HFFc6 (cell line): ENCODE results near the gene GNMT. TPM values are rescaled to one million over a fixed set of nuclear protein-coding genes. Genes with fewer than 3 reads are reported as not detected.

Experiments
- DNase-seq: peaks from one replicate; pipeline ENCODE4 v3.0.0-alpha.2; 2018
- H3K27ac Mint-ChIP-seq: 2 replicates; pipeline ENCODE4 v1.8.0; 2020; ENCODE audit warnings: mild to moderate bottlenecking, mixed read lengths
- H3K27me3 Mint-ChIP-seq: 2 replicates; pipeline ENCODE4 v1.8.0; 2021; ENCODE audit warnings: mild to moderate bottlenecking, moderate library complexity, mixed read lengths; ENCODE audit not compliant: insufficient read depth
- H3K36me3 Mint-ChIP-seq: 2 replicates; pipeline ENCODE4 v1.8.0; 2021; ENCODE audit warnings: low read depth, mixed read lengths
- H3K4me1 Mint-ChIP-seq: 2 replicates; pipeline ENCODE4 v1.8.0; 2020; ENCODE audit warnings: low read depth, mixed read lengths
- H3K4me3 Mint-ChIP-seq: 2 replicates; pipeline ENCODE4 v1.8.0; 2020; ENCODE audit warnings: mild to moderate bottlenecking, moderate library complexity, mixed read lengths
- H3K9me3 Mint-ChIP-seq: 2 replicates; pipeline ENCODE4 v1.8.0; 2020; ENCODE audit warnings: mild to moderate bottlenecking, mixed read lengths
- total RNA-seq, 6 experiments: library from RNA; stranded (reverse); fragmentation: NEBNext Ultra II Directional; extraction: Animal tissue kit (Norgen Biotek cat#: 25700); gene quantifications; 2 replicates in 1 of 6; 3 replicates in 5 of 6; pipeline ENCODE4 v1.2.3, GENCODE V29; 2021
- TF ChIP-seq, protein P1 (sequence below): fragments of 200-600 bp; sonication (generic); IDR thresholded peaks from 2 replicates; pipeline ENCODE4 v1.5.0; 2021; ENCODE audit warnings: antibody characterized with exemption, mild to moderate bottlenecking

GNMT gene
- total RNA-seq, 6 experiments from 2014 or later: 0.16 to 0.24 (median 0.20) TPM; not detected in 1

DNA sequence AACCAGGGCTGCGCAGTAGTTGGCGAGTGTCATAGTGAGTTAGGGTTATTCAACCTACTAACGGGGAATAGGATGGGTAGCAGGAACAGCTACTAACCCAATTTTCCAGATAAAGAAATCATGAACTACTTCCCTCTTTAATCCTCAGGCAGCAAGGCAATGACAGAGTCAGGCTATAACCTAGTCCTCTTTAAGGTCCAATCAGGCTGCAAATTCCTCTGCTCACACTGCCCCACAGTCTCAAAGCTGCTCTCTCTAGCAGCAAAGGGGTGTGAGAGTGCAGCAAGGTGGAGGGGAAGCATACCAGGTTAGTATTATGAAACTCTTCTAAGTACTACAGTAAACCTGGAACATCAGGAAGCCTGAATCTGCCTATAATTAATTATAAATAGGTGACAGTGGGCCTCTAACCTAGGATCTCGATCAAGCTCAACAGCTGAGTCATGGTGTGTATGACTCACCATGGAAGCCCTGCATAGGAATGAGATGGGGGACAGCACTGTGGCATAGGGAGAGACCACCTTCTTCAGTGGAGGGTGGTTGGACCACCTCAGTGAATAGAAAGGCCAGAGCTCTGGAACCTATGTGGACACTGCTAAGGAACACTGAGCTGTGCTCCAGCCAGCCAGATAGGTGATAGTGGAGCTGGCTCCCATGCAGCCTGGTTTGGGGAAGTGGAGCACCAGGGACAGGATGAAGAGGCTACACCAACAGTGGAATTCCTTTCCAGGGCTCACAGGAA lies 10.5 kb downstream of the GNMT start:
- Mint-ChIP-seq H3K27ac (peak overlapping the region; percentile 81), H3K4me1 (peaks cover 20% of the 10 kb centered on the region), H3K27me3 (no peaks in the 10 kb centered on the region; the same call in 1 of the 2 replicates), H3K36me3 (no peaks in the 10 kb centered on the region), H3K9me3 (no peaks in the 10 kb centered on the region), H3K4me3 (no peak overlapping the region)
- peak; percentile 16 for DNase-seq
- TF ChIP-seq, protein P1, sequence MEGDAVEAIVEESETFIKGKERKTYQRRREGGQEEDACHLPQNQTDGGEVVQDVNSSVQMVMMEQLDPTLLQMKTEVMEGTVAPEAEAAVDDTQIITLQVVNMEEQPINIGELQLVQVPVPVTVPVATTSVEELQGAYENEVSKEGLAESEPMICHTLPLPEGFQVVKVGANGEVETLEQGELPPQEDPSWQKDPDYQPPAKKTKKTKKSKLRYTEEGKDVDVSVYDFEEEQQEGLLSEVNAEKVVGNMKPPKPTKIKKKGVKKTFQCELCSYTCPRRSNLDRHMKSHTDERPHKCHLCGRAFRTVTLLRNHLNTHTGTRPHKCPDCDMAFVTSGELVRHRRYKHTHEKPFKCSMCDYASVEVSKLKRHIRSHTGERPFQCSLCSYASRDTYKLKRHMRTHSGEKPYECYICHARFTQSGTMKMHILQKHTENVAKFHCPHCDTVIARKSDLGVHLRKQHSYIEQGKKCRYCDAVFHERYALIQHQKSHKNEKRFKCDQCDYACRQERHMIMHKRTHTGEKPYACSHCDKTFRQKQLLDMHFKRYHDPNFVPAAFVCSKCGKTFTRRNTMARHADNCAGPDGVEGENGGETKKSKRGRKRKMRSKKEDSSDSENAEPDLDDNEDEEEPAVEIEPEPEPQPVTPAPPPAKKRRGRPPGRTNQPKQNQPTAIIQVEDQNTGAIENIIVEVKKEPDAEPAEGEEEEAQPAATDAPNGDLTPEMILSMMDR: no peak

GRCh38 chr6:42971746-42972327 lies 11.3 kb downstream of the GNMT start:
- peaks cover 27% of the 10 kb centered on the region for H3K4me1 Mint-ChIP-seq
- TF ChIP-seq, protein P1: no peak
- H3K27me3 Mint-ChIP-seq: no peaks in the 10 kb centered on the region; the same call in 1 of the 2 replicates
- H3K9me3 Mint-ChIP-seq: no peaks in the 10 kb centered on the region
- no peak for DNase-seq
- peaks cover 8% of the 10 kb centered on the region for H3K36me3 Mint-ChIP-seq
- peak overlapping the region; percentile 81 for H3K27ac Mint-ChIP-seq
- no peak overlapping the region for H3K4me3 Mint-ChIP-seq

DNA sequence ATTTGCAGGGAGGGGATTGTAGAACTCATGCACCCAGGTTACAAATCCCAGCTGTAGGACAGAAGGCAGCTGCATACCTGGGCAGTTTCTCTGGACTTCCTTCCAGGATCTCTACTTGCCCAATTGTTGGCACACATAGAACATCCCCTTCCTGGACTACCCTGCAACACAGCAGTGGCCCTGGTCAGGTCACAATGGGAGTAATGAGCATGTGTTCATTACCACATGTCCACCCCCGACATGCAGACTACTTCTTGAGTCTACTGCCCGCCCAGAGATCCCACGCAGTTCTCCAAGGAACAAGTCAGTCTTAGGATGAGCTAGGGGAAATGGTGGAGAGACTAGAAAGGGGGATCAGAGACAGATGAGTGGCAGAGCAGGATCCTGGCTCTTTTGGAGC lies 13.4 kb downstream of the GNMT start:
- H3K36me3 Mint-ChIP-seq: peaks cover 18% of the 10 kb centered on the region
- peaks cover 36% of the 10 kb centered on the region for H3K4me1 Mint-ChIP-seq
- no peaks in the 10 kb centered on the region for H3K9me3 Mint-ChIP-seq

DNA sequence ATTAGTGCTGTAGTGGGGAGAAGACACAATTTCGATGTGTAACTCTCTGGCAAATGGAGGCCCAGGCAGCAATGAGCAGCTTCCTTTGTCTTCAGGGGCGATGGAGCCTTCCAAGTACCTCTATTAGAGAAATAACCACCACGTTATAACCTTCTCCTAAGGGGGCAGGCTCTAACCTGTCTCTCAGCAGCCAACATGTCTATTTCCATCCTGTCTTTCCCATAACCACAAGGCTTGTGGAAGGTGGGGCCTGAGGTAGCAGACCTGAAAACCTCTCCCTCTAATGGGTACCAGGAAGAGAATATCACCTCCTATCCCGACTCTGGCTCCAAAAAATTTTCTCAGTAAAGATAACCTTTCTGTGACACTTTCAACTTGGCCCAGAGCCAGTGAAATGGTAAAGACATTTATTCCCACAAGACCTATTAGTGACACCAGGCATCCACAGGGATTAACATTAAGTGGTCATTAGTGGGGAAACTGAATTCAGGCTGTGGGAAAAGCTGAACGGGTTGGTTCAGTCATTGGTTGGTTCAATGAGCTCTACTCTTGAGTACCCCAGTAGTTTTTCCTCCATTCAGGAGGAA lies 14.5 kb downstream of the GNMT start:
- Mint-ChIP-seq H3K27ac (no peak overlapping the region), H3K9me3 (no peaks in the 10 kb centered on the region), H3K27me3 (no peaks in the 10 kb centered on the region; the same call in 1 of the 2 replicates)

More for the DNA sequence above, 13.4 kb downstream of the GNMT start:
- DNase-seq: no peak
- H3K27me3 Mint-ChIP-seq: no peaks in the 10 kb centered on the region; the same call in 1 of the 2 replicates
- TF ChIP-seq, protein P1: no peak
- H3K4me3 Mint-ChIP-seq: no peak overlapping the region
- no peak overlapping the region for H3K27ac Mint-ChIP-seq

GRCh38 chr6:42978487-42978838 lies 17.9 kb downstream of the GNMT start:
- Mint-ChIP-seq H3K9me3 (no peaks in the 10 kb centered on the region), H3K27me3 (no peaks in the 10 kb centered on the region), H3K27ac (peak overlapping the region; percentile 84), H3K36me3 (peaks cover 18% of the 10 kb centered on the region), H3K4me3 (peak overlapping the region; percentile 95), H3K4me1 (peaks cover 37% of the 10 kb centered on the region)
- TF ChIP-seq, protein P1: no peak
- DNase-seq: no peak

More for the DNA sequence above, 14.5 kb downstream of the GNMT start:
- Mint-ChIP-seq H3K4me1 (peaks cover 46% of the 10 kb centered on the region), H3K36me3 (peaks cover 18% of the 10 kb centered on the region), H3K4me3 (no peak overlapping the region)
- no peak for DNase-seq
- TF ChIP-seq, protein P1: no peak
